Measurements from ENCODE around the gene LLGL1. TPM values are rescaled to one million over a fixed set of nuclear protein-coding genes. Genes with fewer than 3 reads are reported as not detected.

LLGL1 gene
- total RNA-seq, 1 donor from 2014 or later, result 70.5 TPM

DNA sequence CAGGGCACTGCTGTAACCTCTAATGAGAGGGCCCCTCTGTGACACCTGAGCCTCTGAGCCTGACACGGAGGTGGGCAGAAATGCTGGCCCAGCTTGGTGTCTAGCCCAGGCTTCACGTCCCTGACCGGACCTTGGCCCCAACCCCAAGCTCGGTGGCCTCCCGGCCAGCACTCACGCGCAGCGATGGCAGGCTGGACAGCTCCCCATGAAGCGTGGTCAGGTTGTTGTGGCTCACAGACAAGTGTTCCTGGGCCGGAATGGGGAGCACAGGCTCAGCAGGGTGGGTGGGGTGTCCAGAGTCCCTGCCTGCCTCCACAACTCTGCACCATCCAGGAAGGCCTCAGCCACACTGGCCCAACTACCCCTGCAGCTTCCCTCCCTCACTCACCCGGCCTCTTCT is 30.9 kb downstream of the LLGL1 start:
- peak overlapping the region; percentile 48 for H3K4me3 Mint-ChIP-seq
- H3K27ac ChIP-seq, result no peak overlapping the region

GRCh38 chr17:18256776-18257175 is 31.3 kb downstream of the LLGL1 start:
- Histone ChIP-seq H3K27me3 (no peaks in the 10 kb centered on the region), H3K9me3 (ENCODE audit: low read depth) (no peaks in the 10 kb centered on the region), H3K9ac (no peak overlapping the region), H4K20me1 (ENCODE audit: low read depth) (peaks cover 41% of the 10 kb centered on the region), H3K4me2 (peak overlapping the region; percentile 95), H2AFZ (replicated peaks) (no peak overlapping the region), H3K79me2 (ENCODE audit: low read depth) (peaks cover 26% of the 10 kb centered on the region), H3K4me1 (peaks cover 17% of the 10 kb centered on the region), H3K4me3 (peak overlapping the region; percentile 61), H3F3A (ENCODE audit: low read depth) (peaks cover 33% of the 10 kb centered on the region), H3K36me3 (no peaks in the 10 kb centered on the region), H3K27ac (no peak overlapping the region)
- H3K4me3 Mint-ChIP-seq, result peak overlapping the region; percentile 96
- peaks cover 3% of the 10 kb centered on the region for H3K27me3 Mint-ChIP-seq (ENCODE audit: insufficient read depth, low read depth)
- H3K27ac Mint-ChIP-seq, result no peak overlapping the region
- no peak for DNase-seq (ENCODE audit: low spot score)
- peaks cover 25% of the 10 kb centered on the region for H3K4me1 Mint-ChIP-seq
- H3K36me3 Mint-ChIP-seq, result peaks cover 3% of the 10 kb centered on the region
- TF ChIP-seq EZH2 (IDR thresholded peaks at IDR 0.05), result no peak
- no peak for TF ChIP-seq EZH2phosphoT487 (IDR thresholded peaks at IDR 0.05)
- TF ChIP-seq CTCF (IDR thresholded peaks at IDR 0.05), result no peak
- H3K9me3 Mint-ChIP-seq, result no peaks in the 10 kb centered on the region

More for the DNA sequence above, 30.9 kb downstream of the LLGL1 start:
- no peak for DNase-seq (ENCODE audit: low spot score)
- H3K27me3 ChIP-seq, result no peaks in the 10 kb centered on the region
- Mint-ChIP-seq H3K9me3 (no peaks in the 10 kb centered on the region), H3K27ac (no peak overlapping the region), H3K36me3 (peaks cover 3% of the 10 kb centered on the region), H3K4me1 (peaks cover 25% of the 10 kb centered on the region), H3K27me3 (ENCODE audit: insufficient read depth, low read depth) (peaks cover 3% of the 10 kb centered on the region)
- peaks cover 12% of the 10 kb centered on the region for H3K4me1 ChIP-seq
- H3K9me3 ChIP-seq (ENCODE audit: low read depth), result no peaks in the 10 kb centered on the region
- peaks cover 22% of the 10 kb centered on the region for H3K79me2 ChIP-seq (ENCODE audit: low read depth)
- peaks cover 28% of the 10 kb centered on the region for H3F3A ChIP-seq (ENCODE audit: low read depth)
- H4K20me1 ChIP-seq (ENCODE audit: low read depth), result peaks cover 36% of the 10 kb centered on the region
- no peaks in the 10 kb centered on the region for H3K36me3 ChIP-seq
- TF ChIP-seq CTCF (IDR thresholded peaks at IDR 0.05), result no peak
- TF ChIP-seq EZH2 (IDR thresholded peaks at IDR 0.05), result no peak
- no peak for TF ChIP-seq EZH2phosphoT487 (IDR thresholded peaks at IDR 0.05)
- H3K9ac ChIP-seq, result no peak overlapping the region
- H3K4me2 ChIP-seq, result no peak overlapping the region
- H3K4me3 ChIP-seq, result no peak overlapping the region
- H2AFZ ChIP-seq (replicated peaks), result no peak overlapping the region

DNA sequence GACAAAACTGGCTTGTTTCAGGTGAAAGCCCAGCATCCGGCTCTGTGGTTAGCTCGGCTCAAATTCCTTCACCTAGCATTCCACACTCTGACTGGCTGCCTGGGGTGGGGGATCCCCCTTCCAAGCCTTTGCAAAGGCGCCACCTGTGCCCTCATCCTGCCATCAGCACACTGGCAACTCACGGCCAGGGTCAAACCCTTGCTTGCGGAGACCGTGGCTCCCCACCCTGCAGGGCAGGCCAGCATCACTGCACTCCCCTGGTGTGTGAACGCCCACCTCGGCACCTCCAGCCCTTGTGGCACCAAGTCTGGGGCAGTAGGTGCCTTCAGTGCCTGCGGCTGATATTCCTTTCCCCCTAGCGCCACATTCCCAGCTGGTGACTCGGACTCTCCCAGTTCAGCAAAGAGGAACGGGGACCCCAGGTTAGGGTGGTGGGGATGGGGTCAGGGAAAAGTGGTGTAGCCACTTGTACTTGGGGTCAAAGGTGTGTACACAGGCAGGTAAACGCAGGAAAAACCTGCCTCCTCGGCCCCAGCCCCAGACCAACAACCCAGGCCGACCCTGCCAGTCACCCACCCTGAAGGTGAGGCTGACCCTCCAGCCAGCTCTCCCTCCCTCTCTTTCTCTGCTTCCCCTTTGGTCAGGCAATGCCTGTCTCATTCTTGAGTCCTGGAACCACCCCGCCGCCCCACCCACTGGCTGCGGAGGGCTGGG is 32.0 kb downstream of the LLGL1 start:
- no peaks in the 10 kb centered on the region for H3K9me3 ChIP-seq (ENCODE audit: low read depth)
- H2AFZ ChIP-seq (replicated peaks), result no peak overlapping the region
- no peak overlapping the region for H3K27ac Mint-ChIP-seq
- no peaks in the 10 kb centered on the region for H3K9me3 Mint-ChIP-seq
- peaks cover 47% of the 10 kb centered on the region for H4K20me1 ChIP-seq (ENCODE audit: low read depth)
- no peak overlapping the region for H3K27ac ChIP-seq
- H3F3A ChIP-seq (ENCODE audit: low read depth), result peaks cover 36% of the 10 kb centered on the region
- H3K4me1 Mint-ChIP-seq, result peaks cover 25% of the 10 kb centered on the region
- TF ChIP-seq EZH2phosphoT487 (IDR thresholded peaks at IDR 0.05) (no peak), CTCF (IDR thresholded peaks at IDR 0.05) (no peak), EZH2 (IDR thresholded peaks at IDR 0.05) (no peak)
- H3K4me3 Mint-ChIP-seq, result peak overlapping the region; percentile 96
- peak overlapping the region; percentile 61 for H3K4me3 ChIP-seq
- peaks cover 3% of the 10 kb centered on the region for H3K36me3 Mint-ChIP-seq
- H3K27me3 Mint-ChIP-seq (ENCODE audit: insufficient read depth, low read depth), result peaks cover 4% of the 10 kb centered on the region
- H3K4me2 ChIP-seq, result peak overlapping the region; percentile 95
- peak overlapping the region; percentile 5 for H3K9ac ChIP-seq
- H3K36me3 ChIP-seq, result no peaks in the 10 kb centered on the region
- no peaks in the 10 kb centered on the region for H3K27me3 ChIP-seq
- H3K4me1 ChIP-seq, result peaks cover 19% of the 10 kb centered on the region
- peaks cover 32% of the 10 kb centered on the region for H3K79me2 ChIP-seq (ENCODE audit: low read depth)
- peak; percentile 70 for DNase-seq (ENCODE audit: low spot score)
